Neural cell (in vitro differentiated cells): ENCODE data around the gene ZDHHC23. TPM values are rescaled to one million over a fixed set of nuclear protein-coding genes. Genes with fewer than 3 reads are reported as not detected.
A peak's percentile ranks its signal among the peaks of the same experiment; 100 is the strongest.

Experiments
- H2AFZ ChIP-seq: fragments of 200-600, 300-800 bp; sonication (generic), shearing (Covaris generic); 2 replicates; pipeline ENCODE4 v1.6.0; 2014; ENCODE audit warnings: low read depth, mild to moderate bottlenecking, antibody characterized with exemption, low read length, moderate library complexity
- H3F3A ChIP-seq: fragments of 200-600 bp; shearing (Covaris generic); 2 replicates; pipeline ENCODE4 v1.6.1; 2016; ENCODE audit warnings: mild to moderate bottlenecking, moderate library complexity, mixed read lengths, antibody characterized with exemption, low read length; ENCODE audit not compliant: insufficient read depth, poor library complexity, severe bottlenecking
- H3K27ac ChIP-seq: fragments of 200-600, 300-800 bp; sonication (generic), shearing (Covaris generic); 2 replicates; pipeline ENCODE4 v1.5.1; 2014; ENCODE audit warnings: mild to moderate bottlenecking, low read length, moderate library complexity
- H3K27me3 ChIP-seq: fragments of 300-800, 200-600 bp; sonication (generic), shearing (Covaris generic); 2 replicates; pipeline ENCODE4 v1.6.0; 2014; ENCODE audit warnings: mild to moderate bottlenecking, low read depth, low read length, moderate library complexity; ENCODE audit not compliant: insufficient read depth
- H3K36me3 ChIP-seq: fragments of 300-800, 200-600 bp; sonication (generic), shearing (Covaris generic); 2 replicates; pipeline ENCODE4 v1.5.1; 2014; ENCODE audit warnings: mild to moderate bottlenecking, antibody characterized with exemption, low read length, moderate library complexity; ENCODE audit not compliant: insufficient read depth
- H3K4me2 ChIP-seq: fragments of 300-800, 200-600 bp; sonication (generic), shearing (Covaris generic); 2 replicates; pipeline ENCODE4 v1.6.0; 2014; ENCODE audit warnings: mild to moderate bottlenecking, low read length
- H3K4me3 ChIP-seq: fragments of 300-800, 200-600 bp; sonication (generic), shearing (Covaris generic); 2 replicates; pipeline ENCODE4 v1.5.1; 2014; ENCODE audit warnings: mild to moderate bottlenecking, low read length, moderate library complexity
- H3K79me2 ChIP-seq: fragments of 200-600 bp; shearing (Covaris generic); replicated peaks from 2 replicates; pipeline ENCODE4 v1.6.0; 2014; ENCODE audit warnings: mild to moderate bottlenecking, low read length, moderate library complexity; ENCODE audit not compliant: insufficient read depth
- H3K9ac ChIP-seq: fragments of 300-800, 200-600 bp; sonication (generic), shearing (Covaris generic); 2 replicates; pipeline ENCODE4 v1.6.1; 2016; ENCODE audit warnings: mild to moderate bottlenecking, low read length, mixed read lengths
- H3K9me2 ChIP-seq: fragments of 200-600 bp; shearing (Covaris generic); 2 replicates; pipeline ENCODE4 v1.6.1; 2016; ENCODE audit warnings: mild to moderate bottlenecking, low read length, mixed read lengths; ENCODE audit not compliant: insufficient read depth
- H3K9me3 ChIP-seq: fragments of 200-600, 300-800 bp; sonication (generic), shearing (Covaris generic); 2 replicates; pipeline ENCODE4 v1.6.1; 2016; ENCODE audit warnings: mild to moderate bottlenecking, mixed run types, low read length, moderate library complexity, mixed read lengths
- H4K20me1 ChIP-seq: fragments of 200-600 bp; shearing (Covaris generic); 2 replicates; pipeline ENCODE4 v1.6.1; 2016; ENCODE audit warnings: mild to moderate bottlenecking, mixed run types; ENCODE audit not compliant: insufficient read depth
- CTCF ChIP-seq: fragments of 450-650 bp; IDR thresholded peaks from 2 replicates; pipeline ENCODE4 v1.5.1; 2014; ENCODE audit warnings: antibody characterized with exemption, mild to moderate bottlenecking, moderate library complexity; ENCODE audit not compliant: poor library complexity, severe bottlenecking
- EP300 ChIP-seq: fragments of 450-650 bp; conservative IDR thresholded peaks from 2 replicates; pipeline ENCODE4 v1.6.1; 2014; ENCODE audit warnings: antibody characterized with exemption, mild to moderate bottlenecking, moderate library complexity; ENCODE audit not compliant: poor library complexity, severe bottlenecking
- EZH2 ChIP-seq: fragments of 200-600, 300-800 bp; shearing (Covaris generic), sonication (generic); IDR thresholded peaks from 2 replicates; pipeline ENCODE4 v1.6.1; 2014; ENCODE audit warnings: antibody characterized with exemption, low read length, borderline replicate concordance, mild to moderate bottlenecking; ENCODE audit not compliant: insufficient read depth, poor library complexity, severe bottlenecking
- MXI1 ChIP-seq: fragments of 450-650 bp; conservative IDR thresholded peaks from 2 replicates; pipeline ENCODE4 v1.6.1; 2014; ENCODE audit warnings: antibody characterized with exemption, mild to moderate bottlenecking; ENCODE audit not compliant: poor library complexity, severe bottlenecking
- POLR2AphosphoS5 ChIP-seq: IDR thresholded peaks from 2 replicates; pipeline ENCODE4 v1.6.1; 2012
- RAD21 ChIP-seq: fragments of 450-650 bp; conservative IDR thresholded peaks from 2 replicates; pipeline ENCODE4 v1.6.1; 2014; ENCODE audit warnings: antibody characterized with exemption, mild to moderate bottlenecking, moderate library complexity
- SMC3 ChIP-seq: fragments of 450-650 bp; conservative IDR thresholded peaks from 2 replicates; pipeline ENCODE4 v1.6.1; 2014; ENCODE audit warnings: antibody characterized with exemption, mild to moderate bottlenecking, moderate library complexity; ENCODE audit not compliant: poor library complexity
- TAF1 ChIP-seq: IDR thresholded peaks from 2 replicates; pipeline ENCODE4 v1.6.1; 2012; ENCODE audit warnings: low read depth
- polyA plus RNA-seq: library from polyadenylated mRNA; depleted of rRNA; stranded (reverse); fragments of >200 nt; gene quantifications from 2 replicates; pipeline ENCODE4 v1.2.3, GENCODE V29; 2014
- TF ChIP-seq, protein P1 (sequence below): IDR thresholded peaks from 2 replicates; pipeline ENCODE4 v1.6.1; 2012; ENCODE audit warnings: borderline replicate concordance

The ZDHHC23 gene
- polyA plus RNA-seq, 1 donor from 2014 or later = 11.5 TPM

DNA sequence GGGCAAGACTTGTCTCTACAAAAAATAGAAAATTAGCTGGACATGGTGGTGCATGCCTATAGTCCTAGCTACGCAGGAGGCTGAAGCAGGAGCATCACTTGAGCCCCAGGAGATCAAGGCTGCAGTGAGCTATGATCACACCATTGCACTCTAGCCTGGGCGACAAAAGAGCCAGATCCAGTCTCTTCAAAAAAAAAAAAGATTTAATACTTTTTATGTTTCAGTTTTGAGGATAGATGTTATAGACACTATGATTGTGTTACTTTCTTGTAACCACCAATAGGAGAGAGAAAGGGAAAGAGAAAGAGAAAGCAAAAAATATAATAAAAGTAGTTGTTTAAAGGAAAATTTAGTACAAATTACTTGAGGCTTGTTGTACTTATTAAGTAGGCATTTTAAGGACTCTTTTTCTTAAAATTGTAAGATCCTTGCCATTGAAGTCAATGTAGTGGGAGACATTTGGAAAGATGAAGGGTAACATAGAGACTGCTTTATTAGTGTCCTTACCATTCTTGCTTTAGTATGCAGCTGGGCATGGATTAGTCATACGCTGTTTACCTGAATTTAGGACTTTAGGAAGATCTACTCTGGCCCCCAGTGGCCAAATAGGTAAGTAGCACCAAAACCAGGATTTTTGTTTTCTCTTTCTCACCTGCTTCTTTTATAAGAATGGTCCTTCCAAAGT is 35.1 kb upstream of the ZDHHC23 start:
- H3K27ac ChIP-seq = no peak overlapping the region
- H2AFZ ChIP-seq = no peak overlapping the region
- H3K9ac ChIP-seq = no peak overlapping the region
- no peak for TF ChIP-seq EZH2
- TF ChIP-seq CTCF = peak; percentile 39
- TF ChIP-seq MXI1 = no peak
- TF ChIP-seq EP300 = no peak
- no peak for TF ChIP-seq TAF1
- TF ChIP-seq RAD21 = peak; percentile 35
- TF ChIP-seq POLR2AphosphoS5 = no peak
- TF ChIP-seq, protein P1, sequence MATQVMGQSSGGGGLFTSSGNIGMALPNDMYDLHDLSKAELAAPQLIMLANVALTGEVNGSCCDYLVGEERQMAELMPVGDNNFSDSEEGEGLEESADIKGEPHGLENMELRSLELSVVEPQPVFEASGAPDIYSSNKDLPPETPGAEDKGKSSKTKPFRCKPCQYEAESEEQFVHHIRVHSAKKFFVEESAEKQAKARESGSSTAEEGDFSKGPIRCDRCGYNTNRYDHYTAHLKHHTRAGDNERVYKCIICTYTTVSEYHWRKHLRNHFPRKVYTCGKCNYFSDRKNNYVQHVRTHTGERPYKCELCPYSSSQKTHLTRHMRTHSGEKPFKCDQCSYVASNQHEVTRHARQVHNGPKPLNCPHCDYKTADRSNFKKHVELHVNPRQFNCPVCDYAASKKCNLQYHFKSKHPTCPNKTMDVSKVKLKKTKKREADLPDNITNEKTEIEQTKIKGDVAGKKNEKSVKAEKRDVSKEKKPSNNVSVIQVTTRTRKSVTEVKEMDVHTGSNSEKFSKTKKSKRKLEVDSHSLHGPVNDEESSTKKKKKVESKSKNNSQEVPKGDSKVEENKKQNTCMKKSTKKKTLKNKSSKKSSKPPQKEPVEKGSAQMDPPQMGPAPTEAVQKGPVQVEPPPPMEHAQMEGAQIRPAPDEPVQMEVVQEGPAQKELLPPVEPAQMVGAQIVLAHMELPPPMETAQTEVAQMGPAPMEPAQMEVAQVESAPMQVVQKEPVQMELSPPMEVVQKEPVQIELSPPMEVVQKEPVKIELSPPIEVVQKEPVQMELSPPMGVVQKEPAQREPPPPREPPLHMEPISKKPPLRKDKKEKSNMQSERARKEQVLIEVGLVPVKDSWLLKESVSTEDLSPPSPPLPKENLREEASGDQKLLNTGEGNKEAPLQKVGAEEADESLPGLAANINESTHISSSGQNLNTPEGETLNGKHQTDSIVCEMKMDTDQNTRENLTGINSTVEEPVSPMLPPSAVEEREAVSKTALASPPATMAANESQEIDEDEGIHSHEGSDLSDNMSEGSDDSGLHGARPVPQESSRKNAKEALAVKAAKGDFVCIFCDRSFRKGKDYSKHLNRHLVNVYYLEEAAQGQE = no peak
- peak; percentile 30 for TF ChIP-seq SMC3
- no peaks in the 10 kb centered on the region for H4K20me1 ChIP-seq
- no peaks in the 10 kb centered on the region for H3K27me3 ChIP-seq
- H3K4me2 ChIP-seq = no peak overlapping the region
- H3K4me3 ChIP-seq = no peak overlapping the region
- H3K79me2 ChIP-seq = no peaks in the 10 kb centered on the region
- H3K9me2 ChIP-seq = no peaks in the 10 kb centered on the region
- H3K9me3 ChIP-seq = no peaks in the 10 kb centered on the region
- no peaks in the 10 kb centered on the region for H3F3A ChIP-seq
- H3K36me3 ChIP-seq = no peaks in the 10 kb centered on the region

DNA sequence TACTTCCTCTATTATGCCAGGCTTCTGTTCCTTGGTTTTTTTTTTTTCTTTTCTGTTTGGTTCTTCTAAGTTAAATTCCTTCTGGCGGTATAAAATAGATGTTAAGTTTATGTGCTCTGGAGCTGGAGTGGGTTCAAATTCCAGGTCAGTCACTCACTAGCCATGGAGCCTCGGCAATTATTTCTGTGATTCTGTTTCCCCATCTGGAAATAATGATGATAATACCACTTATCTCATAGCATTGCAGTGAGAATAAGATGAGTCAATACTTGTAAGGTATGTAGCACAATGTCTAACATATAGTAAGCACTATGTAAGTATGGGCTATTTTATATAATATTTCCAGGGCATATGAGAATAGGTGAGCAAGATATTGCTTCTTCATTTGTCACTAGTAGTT is 33.2 kb upstream of the ZDHHC23 start:
- Histone ChIP-seq H3K4me3 (no peak overlapping the region), H2AFZ (no peak overlapping the region), H3K79me2 (no peaks in the 10 kb centered on the region), H3K4me2 (no peak overlapping the region), H3K27ac (no peak overlapping the region), H3K27me3 (no peaks in the 10 kb centered on the region), H3K9me3 (no peaks in the 10 kb centered on the region), H3K36me3 (no peaks in the 10 kb centered on the region), H3K9ac (no peak overlapping the region), H3F3A (no peaks in the 10 kb centered on the region), H3K9me2 (no peaks in the 10 kb centered on the region), H4K20me1 (no peaks in the 10 kb centered on the region)
- no peak for TF ChIP-seq TAF1
- no peak for TF ChIP-seq EZH2
- no peak for TF ChIP-seq POLR2AphosphoS5
- TF ChIP-seq, protein P1 = no peak
- no peak for TF ChIP-seq CTCF
- no peak for TF ChIP-seq MXI1
- no peak for TF ChIP-seq SMC3
- no peak for TF ChIP-seq EP300
- no peak for TF ChIP-seq RAD21
